Lower lobe of right lung (tissue), 2 donors: ENCODE results near the gene ZNF521. TPM values are rescaled to one million over a fixed set of nuclear protein-coding genes. Genes with fewer than 3 reads are reported as not detected.

Experiments
- ATAC-seq, 2 donors: fragments of 200-7000 bp; cut with Tn5 transposase; one replicate each; pipeline ENCODE4 v1.9.1; 2020 to 2022; ENCODE audit warnings: mild to moderate bottlenecking in 2 of 2, moderate library complexity in 2 of 2
- DNase-seq: peaks from one replicate; pipeline ENCODE4 v3.0.0-alpha.2; 2020
- H3K27ac ChIP-seq: fragments of 200-600 bp; one replicate; pipeline ENCODE4 v1.8.0; 2022
- H3K27me3 ChIP-seq: fragments of 200-600 bp; one replicate; pipeline ENCODE4 v1.8.0; 2022; ENCODE audit warnings: low read depth
- H3K36me3 ChIP-seq: fragments of 200-600 bp; one replicate; pipeline ENCODE4 v1.8.0; 2022; ENCODE audit warnings: mild to moderate bottlenecking
- H3K4me1 ChIP-seq: fragments of 200-600 bp; one replicate; pipeline ENCODE4 v1.8.0; 2022
- H3K4me3 ChIP-seq: fragments of 200-600 bp; one replicate; pipeline ENCODE4 v1.8.0; 2022; ENCODE audit warnings: mild to moderate bottlenecking
- H3K9me3 ChIP-seq: fragments of 200-600 bp; one replicate; pipeline ENCODE4 v1.8.0; 2022
- CTCF ChIP-seq: fragments of 200-600 bp; IDR thresholded peaks from one replicate; pipeline ENCODE4 v1.8.0; 2022; ENCODE audit warnings: antibody characterized with exemption, mild to moderate bottlenecking
- intact Hi-C: fragments of 100-400 bp; cut with DNase I; formaldehyde crosslinking; loops from one replicate; pipeline ENCODE4 v1.11.0; 2022
- total RNA-seq: library from RNA; stranded (reverse); fragmentation: NEBNext Ultra II Directional; extraction: Animal tissue kit (Norgen Biotek cat#: 25700); gene quantifications from one replicate; pipeline ENCODE4 v1.2.1, GENCODE V29; 2021
- donor health status: DM: no; HTN: yes; CAD: no; lungs with severe emphysema.

Gene ZNF521
- total RNA-seq, 1 donor from 2014 or later: 12.7 TPM

GRCh38 chr18:25351280-25351775 is 638 bp downstream of the ZNF521 start:
- ATAC-seq (no peak), DNase-seq (no peak)
- peaks cover 9% of the 10 kb centered on the region for H3K4me1 ChIP-seq
- H3K36me3 ChIP-seq: no peaks in the 10 kb centered on the region
- peaks cover 18% of the 10 kb centered on the region for H3K27me3 ChIP-seq
- intact Hi-C loops: no loop called here
- peak overlapping the region; percentile 82 for H3K27ac ChIP-seq
- H3K9me3 ChIP-seq: no peaks in the 10 kb centered on the region
- TF ChIP-seq CTCF: no peak
- H3K4me3 ChIP-seq: peak overlapping the region; percentile 78

- Histone ChIP-seq H3K4me1 (peaks cover 9% of the 10 kb centered on the region), H3K36me3 (no peaks in the 10 kb centered on the region), H3K27me3 (peaks cover 18% of the 10 kb centered on the region), H3K4me3 (peak overlapping the region; percentile 78), H3K9me3 (no peaks in the 10 kb centered on the region), H3K27ac (peak overlapping the region; percentile 82)
- peak; percentile 65 to 67 for ATAC-seq
- peak; percentile 46 for DNase-seq
- intact Hi-C loops: no loop called here
- no peak for TF ChIP-seq CTCF
Observed at GRCh38 chr18:25350489-25351251, 1.3 kb downstream of the ZNF521 start.

- peaks cover 9% of the 10 kb centered on the region for H3K4me1 ChIP-seq
- H3K27ac ChIP-seq: peak overlapping the region; percentile 82
- intact Hi-C loops: no loop called here
- H3K9me3 ChIP-seq: no peaks in the 10 kb centered on the region
- peaks cover 18% of the 10 kb centered on the region for H3K27me3 ChIP-seq
- no peak for TF ChIP-seq CTCF
- peak; percentile 43 for DNase-seq
- ATAC-seq: no peak
- peak overlapping the region; percentile 78 for H3K4me3 ChIP-seq
- no peaks in the 10 kb centered on the region for H3K36me3 ChIP-seq
Observed at GRCh38 chr18:25349926-25350487, 2.0 kb downstream of the ZNF521 start.

- TF ChIP-seq CTCF: no peak
- Histone ChIP-seq H3K27ac (peak overlapping the region; percentile 82), H3K27me3 (peaks cover 18% of the 10 kb centered on the region), H3K9me3 (no peaks in the 10 kb centered on the region), H3K36me3 (no peaks in the 10 kb centered on the region), H3K4me1 (peaks cover 9% of the 10 kb centered on the region), H3K4me3 (peak overlapping the region; percentile 78)
- intact Hi-C loops: no loop called here
- ATAC-seq: peak; percentile 22 to 29
- peak; percentile 45 for DNase-seq
Observed at GRCh38 chr18:25349131-25349925, 2.6 kb downstream of the ZNF521 start.

GRCh38 chr18:25348386-25349130 is 3.4 kb downstream of the ZNF521 start:
- H3K4me3 ChIP-seq: peak overlapping the region; percentile 78
- no peaks in the 10 kb centered on the region for H3K36me3 ChIP-seq
- no peak for DNase-seq
- H3K9me3 ChIP-seq: no peaks in the 10 kb centered on the region
- peaks cover 18% of the 10 kb centered on the region for H3K27me3 ChIP-seq
- no peak for TF ChIP-seq CTCF
- ATAC-seq: no peak
- peak overlapping the region; percentile 82 for H3K27ac ChIP-seq
- intact Hi-C loops: no loop called here
- H3K4me1 ChIP-seq: peaks cover 9% of the 10 kb centered on the region
